Measurements from ENCODE around the gene BLOC1S2.

The BLOC1S2 gene

GRCh38 chr10:100239851-100240250, 46.6 kb downstream of the BLOC1S2 start:
- no peak overlapping the region for H3K4me3 ChIP-seq (replicated peaks in 1 of 2; ENCODE audit: low read depth in 2 of 2, low read length in 2 of 2)
- TF ChIP-seq, protein P1, sequence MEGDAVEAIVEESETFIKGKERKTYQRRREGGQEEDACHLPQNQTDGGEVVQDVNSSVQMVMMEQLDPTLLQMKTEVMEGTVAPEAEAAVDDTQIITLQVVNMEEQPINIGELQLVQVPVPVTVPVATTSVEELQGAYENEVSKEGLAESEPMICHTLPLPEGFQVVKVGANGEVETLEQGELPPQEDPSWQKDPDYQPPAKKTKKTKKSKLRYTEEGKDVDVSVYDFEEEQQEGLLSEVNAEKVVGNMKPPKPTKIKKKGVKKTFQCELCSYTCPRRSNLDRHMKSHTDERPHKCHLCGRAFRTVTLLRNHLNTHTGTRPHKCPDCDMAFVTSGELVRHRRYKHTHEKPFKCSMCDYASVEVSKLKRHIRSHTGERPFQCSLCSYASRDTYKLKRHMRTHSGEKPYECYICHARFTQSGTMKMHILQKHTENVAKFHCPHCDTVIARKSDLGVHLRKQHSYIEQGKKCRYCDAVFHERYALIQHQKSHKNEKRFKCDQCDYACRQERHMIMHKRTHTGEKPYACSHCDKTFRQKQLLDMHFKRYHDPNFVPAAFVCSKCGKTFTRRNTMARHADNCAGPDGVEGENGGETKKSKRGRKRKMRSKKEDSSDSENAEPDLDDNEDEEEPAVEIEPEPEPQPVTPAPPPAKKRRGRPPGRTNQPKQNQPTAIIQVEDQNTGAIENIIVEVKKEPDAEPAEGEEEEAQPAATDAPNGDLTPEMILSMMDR (IDR thresholded peaks at IDR 0.05; ENCODE audit: low read depth, low read length), result no peak
- no peak for DNase-seq (ENCODE audit: low read depth in 2 of 2)

DNA sequence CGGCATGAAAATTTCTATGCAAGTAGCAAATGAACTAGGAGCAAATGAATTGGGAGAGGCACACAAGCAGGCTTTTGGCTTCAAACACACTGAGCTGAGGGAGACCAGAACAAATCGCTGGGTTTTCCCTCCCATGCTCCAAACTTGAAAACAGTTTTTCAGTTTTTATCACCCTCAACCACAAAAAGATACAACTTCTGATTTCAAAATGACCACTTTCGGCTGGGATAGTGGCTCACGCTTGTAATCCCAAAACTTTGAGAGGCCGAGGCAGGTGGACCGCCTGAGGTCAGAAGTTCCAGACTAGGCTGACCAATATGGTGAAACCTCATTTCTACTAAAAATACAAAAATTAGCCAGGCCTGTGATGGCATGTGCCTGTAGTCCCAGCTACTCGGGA, 48.1 kb downstream of the BLOC1S2 start:
- no peak for DNase-seq (ENCODE audit: low read depth in 2 of 2)
- no peak overlapping the region for H3K4me3 ChIP-seq (replicated peaks in 1 of 2; ENCODE audit: low read depth in 2 of 2, low read length in 2 of 2)
- TF ChIP-seq, protein P1 (IDR thresholded peaks at IDR 0.05; ENCODE audit: low read depth, low read length), result no peak

DNA sequence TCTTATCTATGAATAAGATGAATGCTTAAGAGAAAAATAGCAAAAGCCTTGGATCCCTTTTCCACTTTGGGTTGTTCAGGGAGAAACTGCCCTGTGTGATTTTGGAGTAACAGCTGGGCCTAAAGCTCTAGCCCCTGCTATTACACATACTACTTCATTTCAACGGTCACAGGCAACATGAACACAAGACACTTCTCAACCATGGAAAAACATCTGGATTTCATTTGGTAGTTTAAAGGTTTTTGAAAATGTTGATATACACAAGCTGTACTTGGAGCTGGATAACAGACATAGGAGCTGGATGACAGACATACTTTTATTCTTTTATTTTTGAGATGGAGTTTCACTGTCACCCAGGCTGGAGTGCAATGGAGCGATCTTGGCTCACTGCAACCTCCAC, 54.4 kb downstream of the BLOC1S2 start:
- no peak for DNase-seq (ENCODE audit: low read depth in 2 of 2)
- H3K4me3 ChIP-seq (replicated peaks in 1 of 2; ENCODE audit: low read depth in 2 of 2, low read length in 2 of 2), result no peak overlapping the region
- TF ChIP-seq, protein P1 (IDR thresholded peaks at IDR 0.05; ENCODE audit: low read depth, low read length), result no peak

- TF ChIP-seq, protein P1 (IDR thresholded peaks at IDR 0.05; ENCODE audit: low read depth, low read length), result no peak
Observed at GRCh38 chr10:100229819-100230422, 56.6 kb downstream of the BLOC1S2 start.

GRCh38 chr10:100223879-100224278, 62.6 kb downstream of the BLOC1S2 start:
- no peak overlapping the region for H3K4me3 ChIP-seq (replicated peaks in 1 of 2; ENCODE audit: low read depth in 2 of 2, low read length in 2 of 2)
- TF ChIP-seq, protein P1 (IDR thresholded peaks at IDR 0.05; ENCODE audit: low read depth, low read length), result no peak
- DNase-seq (ENCODE audit: low read depth in 2 of 2), result no peak

More at GRCh38 chr10:100229819-100230422, 56.6 kb downstream of the BLOC1S2 start:
- H3K4me3 ChIP-seq (replicated peaks in 1 of 2; ENCODE audit: low read depth in 2 of 2, low read length in 2 of 2), result peak overlapping the region; percentile 87 to 96
- peak in 1 of 2 donors; percentile 3 for DNase-seq (ENCODE audit: low read depth in 2 of 2)
